ENCODE data around the gene ULK2.
A peak's percentile ranks its signal among the peaks of the same experiment; 100 is the strongest.

GRCh38 chr17:19762515-19762961, 105.2 kb downstream of the ULK2 start:
- TF ChIP-seq CTCF (IDR thresholded peaks at IDR 0.05; ENCODE audit: insufficient read depth, low read length, poor library complexity, severe bottlenecking) (peak; percentile 57), EZH2phosphoT487 (conservative IDR thresholded peaks at IDR 0.05; ENCODE audit: low read length) (no peak)

All from SU-DHL-6 (cell line).